ENCODE results near the gene AOX1.

The AOX1 gene

DNA sequence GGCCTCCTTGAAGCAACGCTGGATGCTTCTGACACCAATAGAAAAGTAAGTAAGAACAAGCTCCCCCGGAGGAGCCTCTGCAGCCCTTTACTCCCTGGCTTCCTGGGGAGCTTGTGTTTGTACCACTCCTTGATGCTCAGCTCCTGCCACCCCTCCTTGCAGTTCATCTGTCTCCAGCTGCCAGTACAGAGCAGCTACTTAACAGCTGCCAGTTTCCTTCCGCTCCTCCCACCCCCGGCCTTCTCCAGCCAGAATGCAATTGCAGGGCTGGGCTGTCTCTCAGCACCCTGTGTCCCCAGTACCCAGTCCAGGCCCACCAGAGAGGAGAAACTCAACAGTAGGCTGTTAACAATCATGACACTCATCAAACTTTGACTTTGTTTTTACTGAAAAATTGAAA lies 109.4 kb downstream of the AOX1 start:
- H3F3A ChIP-seq (ENCODE audit: low read depth), result no peaks in the 10 kb centered on the region
- TF ChIP-seq, protein P1, sequence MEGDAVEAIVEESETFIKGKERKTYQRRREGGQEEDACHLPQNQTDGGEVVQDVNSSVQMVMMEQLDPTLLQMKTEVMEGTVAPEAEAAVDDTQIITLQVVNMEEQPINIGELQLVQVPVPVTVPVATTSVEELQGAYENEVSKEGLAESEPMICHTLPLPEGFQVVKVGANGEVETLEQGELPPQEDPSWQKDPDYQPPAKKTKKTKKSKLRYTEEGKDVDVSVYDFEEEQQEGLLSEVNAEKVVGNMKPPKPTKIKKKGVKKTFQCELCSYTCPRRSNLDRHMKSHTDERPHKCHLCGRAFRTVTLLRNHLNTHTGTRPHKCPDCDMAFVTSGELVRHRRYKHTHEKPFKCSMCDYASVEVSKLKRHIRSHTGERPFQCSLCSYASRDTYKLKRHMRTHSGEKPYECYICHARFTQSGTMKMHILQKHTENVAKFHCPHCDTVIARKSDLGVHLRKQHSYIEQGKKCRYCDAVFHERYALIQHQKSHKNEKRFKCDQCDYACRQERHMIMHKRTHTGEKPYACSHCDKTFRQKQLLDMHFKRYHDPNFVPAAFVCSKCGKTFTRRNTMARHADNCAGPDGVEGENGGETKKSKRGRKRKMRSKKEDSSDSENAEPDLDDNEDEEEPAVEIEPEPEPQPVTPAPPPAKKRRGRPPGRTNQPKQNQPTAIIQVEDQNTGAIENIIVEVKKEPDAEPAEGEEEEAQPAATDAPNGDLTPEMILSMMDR (conservative IDR thresholded peaks at IDR 0.05; ENCODE audit: low read length), result no peak
- TF ChIP-seq EZH2phosphoT487 (IDR thresholded peaks at IDR 0.05; ENCODE audit: borderline replicate concordance), result no peak
- no peaks in the 10 kb centered on the region for H4K20me1 ChIP-seq (ENCODE audit: insufficient read depth, low read length, poor library complexity, severe bottlenecking)
- no peaks in the 10 kb centered on the region for H3K36me3 ChIP-seq (ENCODE audit: insufficient read depth, low read length)
- H3K4me3 ChIP-seq (ENCODE audit: low read length, poor library complexity, severe bottlenecking), result no peak overlapping the region
- no peaks in the 10 kb centered on the region for H3K27me3 ChIP-seq (ENCODE audit: insufficient read depth, low read length, poor library complexity, severe bottlenecking)
- H3K9me2 ChIP-seq (replicated peaks; ENCODE audit: low read depth, low read length), result no peaks in the 10 kb centered on the region
- H3K4me2 ChIP-seq (ENCODE audit: low read depth, low read length, poor library complexity, severe bottlenecking), result no peak overlapping the region
- no peaks in the 10 kb centered on the region for H3K9me3 ChIP-seq (ENCODE audit: insufficient read depth, low read depth, low read length)
- no peaks in the 10 kb centered on the region for H3K79me2 ChIP-seq (ENCODE audit: insufficient read depth, low read length)
- H3K9ac ChIP-seq (ENCODE audit: low read depth, low read length, poor library complexity, severe bottlenecking), result no peak overlapping the region
- H2AFZ ChIP-seq (ENCODE audit: low read length), result no peak overlapping the region
- no peaks in the 10 kb centered on the region for H3K4me1 ChIP-seq (ENCODE audit: insufficient read depth, low read length, poor library complexity, severe bottlenecking)

DNA sequence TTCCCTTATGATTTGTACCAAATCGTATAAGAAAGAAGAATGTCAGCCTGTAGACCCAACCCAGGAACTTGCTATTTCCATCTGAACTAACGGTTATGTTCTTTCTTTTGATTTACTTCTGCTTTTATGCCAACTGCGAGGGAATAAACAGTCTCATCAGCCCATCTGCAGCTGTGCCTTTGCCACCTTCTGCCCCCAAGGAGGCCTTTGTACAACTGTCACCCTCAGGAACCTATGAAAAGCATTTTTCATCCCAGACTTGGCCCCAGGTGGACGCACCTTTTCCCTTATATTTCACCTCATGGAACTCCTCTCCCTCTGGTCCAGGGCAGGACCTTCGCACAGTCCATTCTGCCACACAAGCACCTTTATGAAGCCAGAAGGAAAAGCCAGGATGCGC lies 109.8 kb downstream of the AOX1 start:
- H3K27me3 ChIP-seq (ENCODE audit: insufficient read depth, low read length, poor library complexity, severe bottlenecking), result no peaks in the 10 kb centered on the region
- no peaks in the 10 kb centered on the region for H3F3A ChIP-seq (ENCODE audit: low read depth)
- H3K79me2 ChIP-seq (ENCODE audit: insufficient read depth, low read length), result no peaks in the 10 kb centered on the region
- H3K9me2 ChIP-seq (replicated peaks; ENCODE audit: low read depth, low read length), result no peaks in the 10 kb centered on the region
- H2AFZ ChIP-seq (ENCODE audit: low read length), result no peak overlapping the region
- no peak for TF ChIP-seq EZH2phosphoT487 (IDR thresholded peaks at IDR 0.05; ENCODE audit: borderline replicate concordance)
- TF ChIP-seq, protein P1 (conservative IDR thresholded peaks at IDR 0.05; ENCODE audit: low read length), result no peak
- no peaks in the 10 kb centered on the region for H3K36me3 ChIP-seq (ENCODE audit: insufficient read depth, low read length)
- no peaks in the 10 kb centered on the region for H3K4me1 ChIP-seq (ENCODE audit: insufficient read depth, low read length, poor library complexity, severe bottlenecking)
- no peaks in the 10 kb centered on the region for H4K20me1 ChIP-seq (ENCODE audit: insufficient read depth, low read length, poor library complexity, severe bottlenecking)
- no peak overlapping the region for H3K9ac ChIP-seq (ENCODE audit: low read depth, low read length, poor library complexity, severe bottlenecking)
- H3K4me2 ChIP-seq (ENCODE audit: low read depth, low read length, poor library complexity, severe bottlenecking), result no peak overlapping the region
- no peak overlapping the region for H3K4me3 ChIP-seq (ENCODE audit: low read length, poor library complexity, severe bottlenecking)
- H3K9me3 ChIP-seq (ENCODE audit: insufficient read depth, low read depth, low read length), result no peaks in the 10 kb centered on the region

DNA sequence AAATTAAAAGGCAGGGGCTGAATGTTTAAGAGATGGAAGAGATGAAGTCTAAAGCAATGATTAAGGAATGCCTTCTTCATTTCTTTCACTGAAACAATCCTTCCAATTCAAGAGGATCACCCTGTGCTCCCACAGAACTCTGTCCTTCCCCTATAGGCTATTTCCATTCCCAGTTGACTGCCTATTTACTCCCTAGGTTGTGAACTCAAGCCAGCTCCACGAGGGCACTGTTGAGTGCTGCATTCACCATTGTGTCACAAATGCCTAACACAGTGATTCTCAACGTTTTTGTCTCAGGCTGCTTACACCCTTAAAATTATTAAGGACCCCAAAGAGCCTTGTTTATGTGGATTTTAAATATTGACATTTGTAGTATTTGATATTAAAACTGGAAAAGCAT lies 112.4 kb downstream of the AOX1 start:
- Histone ChIP-seq H3K27me3 (ENCODE audit: insufficient read depth, low read length, poor library complexity, severe bottlenecking) (no peaks in the 10 kb centered on the region), H3K4me1 (ENCODE audit: insufficient read depth, low read length, poor library complexity, severe bottlenecking) (no peaks in the 10 kb centered on the region), H3F3A (ENCODE audit: low read depth) (no peaks in the 10 kb centered on the region), H3K9ac (ENCODE audit: low read depth, low read length, poor library complexity, severe bottlenecking) (no peak overlapping the region), H4K20me1 (ENCODE audit: insufficient read depth, low read length, poor library complexity, severe bottlenecking) (no peaks in the 10 kb centered on the region), H3K4me2 (ENCODE audit: low read depth, low read length, poor library complexity, severe bottlenecking) (no peak overlapping the region), H3K9me3 (ENCODE audit: insufficient read depth, low read depth, low read length) (no peaks in the 10 kb centered on the region), H3K79me2 (ENCODE audit: insufficient read depth, low read length) (no peaks in the 10 kb centered on the region), H3K36me3 (ENCODE audit: insufficient read depth, low read length) (no peaks in the 10 kb centered on the region), H2AFZ (ENCODE audit: low read length) (no peak overlapping the region), H3K9me2 (replicated peaks; ENCODE audit: low read depth, low read length) (no peaks in the 10 kb centered on the region), H3K4me3 (ENCODE audit: low read length, poor library complexity, severe bottlenecking) (no peak overlapping the region)
- TF ChIP-seq, protein P1 (conservative IDR thresholded peaks at IDR 0.05; ENCODE audit: low read length), result no peak
- TF ChIP-seq EZH2phosphoT487 (IDR thresholded peaks at IDR 0.05; ENCODE audit: borderline replicate concordance), result no peak

All from Loucy (cell line).